Cardiac muscle cell (in vitro differentiated cells and primary cell): ENCODE results near the gene DYNLRB1. TPM values are rescaled to one million over a fixed set of nuclear protein-coding genes. Genes with fewer than 3 reads are reported as not detected.

ENCODE experiments used
- DNase-seq, 2 donors: peaks; one replicate each; pipeline versions ENCODE4 v3.0.0 to v3.0.0-alpha.2; 2010 to 2017; ENCODE audit warnings: low read depth in 1 of 2, low spot score in 1 of 2
- H3K27ac ChIP-seq: fragments of 200-600 bp; sonication (generic); 2 replicates; pipeline ENCODE4 v1.5.1; 2016
- H3K27me3 ChIP-seq: fragments of 200-600 bp; sonication (generic); 2 replicates; pipeline ENCODE4 v1.6.0; 2016; ENCODE audit warnings: control low read depth
- H3K36me3 ChIP-seq: fragments of 200-600 bp; sonication (generic); 2 replicates; pipeline ENCODE4 v1.5.1; 2016; ENCODE audit warnings: control low read depth
- H3K4me1 ChIP-seq: fragments of 200-600 bp; sonication (generic); 2 replicates; pipeline ENCODE4 v1.8.1; 2017; ENCODE audit warnings: low read depth, mild to moderate bottlenecking, mixed run types
- H3K4me3 ChIP-seq: fragments of 200-600 bp; sonication (generic); 2 replicates; pipeline ENCODE4 v1.5.1; 2016; ENCODE audit warnings: mild to moderate bottlenecking
- H3K9me3 ChIP-seq: fragments of 200-600 bp; sonication (generic); 2 replicates; pipeline ENCODE4 v1.5.1; 2017; ENCODE audit warnings: low read depth, mild to moderate bottlenecking, control low read depth
- polyA plus RNA-seq: library from polyadenylated mRNA; unstranded; fragments of >200 nt; fragmentation: Nextera tagmentation; extraction: Ambion mirVana; gene quantifications from 2 replicates; pipeline ENCODE4 v1.2.1, GENCODE V29; 2016
- total RNA-seq: library from RNA; depleted of rRNA; stranded (reverse); fragments of >200 nt; gene quantifications from 2 replicates; pipeline ENCODE4 v1.2.3, GENCODE V29; 2016
- TF ChIP-seq, protein P1 (sequence below): IDR thresholded peaks from 2 replicates; pipeline ENCODE4 v1.5.1; 2012; ENCODE audit warnings: low read depth, mild to moderate bottlenecking, low read length

The DYNLRB1 gene
- total and polyA plus RNA-seq, 2 experiments from 2014 or later: 155 to 330 TPM

DNA sequence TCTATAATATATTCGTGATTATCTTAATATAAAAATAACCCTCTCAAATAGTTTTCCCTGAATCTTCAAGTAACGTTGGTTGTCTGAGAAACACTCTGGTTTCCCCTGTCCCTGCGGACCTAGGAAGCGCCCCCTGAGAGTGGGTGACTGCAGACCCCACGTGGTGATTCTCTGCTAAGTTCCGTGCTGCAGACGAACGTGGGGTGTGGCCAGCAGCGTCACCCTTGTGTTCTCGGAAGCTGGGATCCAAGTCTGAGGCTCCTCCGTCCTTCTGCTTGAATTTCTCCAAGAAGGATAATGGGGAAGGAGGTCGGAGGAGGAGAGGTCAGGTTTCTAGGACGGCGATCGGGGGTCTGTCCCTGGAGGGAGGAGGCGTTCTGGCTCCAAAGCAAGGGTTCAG is 25.7 kb downstream of the DYNLRB1 start:
- H3K27ac ChIP-seq: no peak overlapping the region
- H3K4me3 ChIP-seq: no peak overlapping the region
- no peaks in the 10 kb centered on the region for H3K9me3 ChIP-seq
- no peaks in the 10 kb centered on the region for H3K27me3 ChIP-seq
- H3K4me1 ChIP-seq: peaks cover 18% of the 10 kb centered on the region
- TF ChIP-seq, protein P1, sequence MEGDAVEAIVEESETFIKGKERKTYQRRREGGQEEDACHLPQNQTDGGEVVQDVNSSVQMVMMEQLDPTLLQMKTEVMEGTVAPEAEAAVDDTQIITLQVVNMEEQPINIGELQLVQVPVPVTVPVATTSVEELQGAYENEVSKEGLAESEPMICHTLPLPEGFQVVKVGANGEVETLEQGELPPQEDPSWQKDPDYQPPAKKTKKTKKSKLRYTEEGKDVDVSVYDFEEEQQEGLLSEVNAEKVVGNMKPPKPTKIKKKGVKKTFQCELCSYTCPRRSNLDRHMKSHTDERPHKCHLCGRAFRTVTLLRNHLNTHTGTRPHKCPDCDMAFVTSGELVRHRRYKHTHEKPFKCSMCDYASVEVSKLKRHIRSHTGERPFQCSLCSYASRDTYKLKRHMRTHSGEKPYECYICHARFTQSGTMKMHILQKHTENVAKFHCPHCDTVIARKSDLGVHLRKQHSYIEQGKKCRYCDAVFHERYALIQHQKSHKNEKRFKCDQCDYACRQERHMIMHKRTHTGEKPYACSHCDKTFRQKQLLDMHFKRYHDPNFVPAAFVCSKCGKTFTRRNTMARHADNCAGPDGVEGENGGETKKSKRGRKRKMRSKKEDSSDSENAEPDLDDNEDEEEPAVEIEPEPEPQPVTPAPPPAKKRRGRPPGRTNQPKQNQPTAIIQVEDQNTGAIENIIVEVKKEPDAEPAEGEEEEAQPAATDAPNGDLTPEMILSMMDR: no peak
- DNase-seq: no peak
- peaks cover 9% of the 10 kb centered on the region for H3K36me3 ChIP-seq

DNA sequence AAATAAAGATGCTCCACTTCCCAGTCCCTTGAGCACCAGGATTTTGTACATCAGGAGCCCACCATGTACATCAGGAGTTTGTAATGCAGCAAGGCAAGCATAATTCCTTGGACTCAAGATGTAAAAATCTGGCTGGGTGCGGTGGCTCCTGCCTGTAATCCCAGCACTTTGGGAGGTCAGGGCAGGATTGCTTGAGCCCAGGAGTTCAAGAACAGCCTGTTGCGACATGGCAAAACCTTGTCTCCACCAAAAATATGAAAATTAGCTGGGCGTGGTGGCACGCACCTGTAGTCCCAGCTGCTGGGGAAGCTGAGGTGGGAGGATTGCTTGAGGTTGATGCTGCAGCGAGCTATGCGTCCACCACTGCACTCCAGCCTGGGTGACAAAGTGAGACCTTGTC is 26.2 kb downstream of the DYNLRB1 start:
- no peak overlapping the region for H3K27ac ChIP-seq
- H3K9me3 ChIP-seq: no peaks in the 10 kb centered on the region
- no peaks in the 10 kb centered on the region for H3K27me3 ChIP-seq
- H3K4me1 ChIP-seq: peaks cover 18% of the 10 kb centered on the region
- TF ChIP-seq, protein P1: no peak
- DNase-seq: no peak
- H3K4me3 ChIP-seq: no peak overlapping the region
- peaks cover 5% of the 10 kb centered on the region for H3K36me3 ChIP-seq

DNA sequence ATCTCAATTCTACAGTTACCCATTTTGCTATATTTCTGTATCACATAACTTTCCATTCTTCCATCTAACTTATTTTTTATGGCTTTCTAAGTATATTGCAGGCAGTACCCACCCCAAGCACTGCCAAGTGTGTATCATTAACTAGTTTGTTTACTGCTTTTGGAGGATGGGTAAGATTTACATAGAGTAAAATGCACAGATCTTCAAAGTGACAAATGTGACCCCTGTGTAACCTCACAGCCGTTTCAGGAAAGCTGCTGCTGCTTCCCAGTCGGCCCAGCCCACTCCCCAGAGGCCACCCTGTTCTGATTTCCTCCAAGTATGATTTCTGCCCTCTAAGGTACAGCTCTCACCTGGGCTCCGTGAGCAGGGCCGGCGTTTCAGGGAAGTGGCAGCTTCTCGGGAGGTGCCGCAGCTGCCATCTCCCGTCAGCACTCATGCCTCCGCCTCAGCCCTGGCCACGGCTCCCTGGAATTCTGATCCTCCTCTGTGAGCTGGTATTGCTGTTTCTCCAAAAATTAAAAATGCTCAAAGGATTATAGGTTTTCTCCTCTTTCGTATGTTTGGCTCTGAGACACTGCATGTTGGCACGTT is 27.3 kb downstream of the DYNLRB1 start:
- Histone ChIP-seq H3K4me3 (no peak overlapping the region), H3K36me3 (peaks cover 4% of the 10 kb centered on the region), H3K27me3 (no peaks in the 10 kb centered on the region), H3K4me1 (peaks cover 18% of the 10 kb centered on the region), H3K9me3 (no peaks in the 10 kb centered on the region), H3K27ac (peak overlapping the region; percentile 18)
- TF ChIP-seq, protein P1: no peak
- DNase-seq: no peak

DNA sequence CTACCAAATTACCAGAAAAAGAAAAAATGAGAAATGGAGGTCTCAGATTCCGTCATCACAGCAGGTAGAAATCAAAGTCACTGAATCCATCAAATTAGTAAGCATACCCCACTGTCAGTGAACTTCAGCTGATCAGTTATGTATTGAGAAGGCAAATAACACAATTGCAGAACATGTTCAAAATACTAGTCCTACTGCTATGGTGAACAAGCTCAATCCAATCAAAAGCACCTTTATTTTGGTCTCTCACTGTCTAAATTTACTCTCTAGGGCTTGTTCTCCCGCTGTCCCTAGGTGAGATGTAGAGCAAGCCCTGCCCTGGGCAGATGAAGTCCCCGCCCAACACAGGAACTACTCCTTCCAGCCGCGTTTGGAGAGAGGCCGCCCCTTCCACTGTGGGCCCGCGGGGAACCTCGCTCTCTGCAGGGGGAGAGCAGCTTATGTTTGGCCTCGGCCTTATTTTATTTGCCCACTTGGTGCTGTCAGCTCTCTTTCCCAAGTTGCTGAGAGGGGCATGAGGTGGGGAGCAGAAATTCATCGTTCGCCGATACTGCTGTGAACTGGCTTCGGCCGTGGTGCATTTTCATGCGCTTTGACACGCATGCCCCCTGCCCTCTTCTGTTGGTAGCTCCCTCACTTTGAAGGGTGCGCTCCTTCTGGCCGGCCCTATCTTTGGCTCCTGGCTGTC is 28.0 kb downstream of the DYNLRB1 start:
- no peak overlapping the region for H3K4me3 ChIP-seq

DNA sequence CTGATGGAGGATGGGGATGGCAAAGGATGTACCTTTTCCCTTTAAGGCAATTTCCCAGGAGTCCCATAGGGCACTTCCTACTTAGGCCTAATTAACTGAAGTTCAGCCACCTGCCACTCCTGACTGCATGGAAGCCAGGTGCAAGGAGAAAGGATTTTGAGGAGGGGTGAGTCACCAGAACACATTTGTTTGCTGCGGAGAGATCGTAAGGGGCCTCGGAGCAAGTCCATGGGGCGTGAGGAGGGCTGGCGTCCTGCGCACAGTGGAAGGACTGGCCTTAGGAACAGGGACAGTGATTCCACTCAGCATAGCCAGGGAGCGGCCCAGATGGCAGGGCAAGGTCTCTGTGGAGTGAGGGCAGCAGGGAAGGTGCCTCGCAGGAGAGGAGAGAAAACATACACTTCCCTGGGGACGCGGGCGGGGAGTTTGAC is 30.5 kb downstream of the DYNLRB1 start:
- H3K36me3 ChIP-seq: no peaks in the 10 kb centered on the region
- H3K4me1 ChIP-seq: peaks cover 18% of the 10 kb centered on the region
- H3K4me3 ChIP-seq: no peak overlapping the region
- TF ChIP-seq, protein P1: no peak
- H3K9me3 ChIP-seq: no peaks in the 10 kb centered on the region
- DNase-seq: no peak
- H3K27ac ChIP-seq: no peak overlapping the region
- H3K27me3 ChIP-seq: no peaks in the 10 kb centered on the region

More for the DNA sequence above, 28.0 kb downstream of the DYNLRB1 start:
- Histone ChIP-seq H3K4me1 (peaks cover 18% of the 10 kb centered on the region), H3K27ac (peak overlapping the region; percentile 13), H3K27me3 (no peaks in the 10 kb centered on the region), H3K36me3 (peaks cover 4% of the 10 kb centered on the region), H3K9me3 (no peaks in the 10 kb centered on the region)
- TF ChIP-seq, protein P1: no peak
- peak; percentile 24 to 60 for DNase-seq
